Tibial nerve (tissue), 4 donors: ENCODE measurements around the gene FBLN2.

Source experiments
- CTCF ChIP-seq, 5 experiments: fragments of 200-600 bp in 3 of 5; fragments of 450-650 bp in 2 of 5; sonication (generic) in 3 of 5; IDR thresholded peaks; one replicate each; pipeline ENCODE4 v1.5.1; 2016 to 2019; ENCODE audit warnings: antibody characterized with exemption in 5 of 5, mild to moderate bottlenecking in 3 of 5, moderate library complexity in 2 of 5
- EP300 ChIP-seq, 2 donors: sonication (generic); formaldehyde crosslinking; IDR thresholded peaks; one replicate each; pipeline ENCODE4 v1.6.1; 2017; ENCODE audit warnings: antibody characterized with exemption in 2 of 2, mild to moderate bottlenecking in 1 of 2
- POLR2A ChIP-seq, 2 donors: fragments of 450-650 bp; IDR thresholded peaks; one replicate each; pipeline ENCODE4 v1.6.1; 2017; ENCODE audit warnings: antibody characterized with exemption in 2 of 2, mild to moderate bottlenecking in 2 of 2, moderate library complexity in 2 of 2

DNA sequence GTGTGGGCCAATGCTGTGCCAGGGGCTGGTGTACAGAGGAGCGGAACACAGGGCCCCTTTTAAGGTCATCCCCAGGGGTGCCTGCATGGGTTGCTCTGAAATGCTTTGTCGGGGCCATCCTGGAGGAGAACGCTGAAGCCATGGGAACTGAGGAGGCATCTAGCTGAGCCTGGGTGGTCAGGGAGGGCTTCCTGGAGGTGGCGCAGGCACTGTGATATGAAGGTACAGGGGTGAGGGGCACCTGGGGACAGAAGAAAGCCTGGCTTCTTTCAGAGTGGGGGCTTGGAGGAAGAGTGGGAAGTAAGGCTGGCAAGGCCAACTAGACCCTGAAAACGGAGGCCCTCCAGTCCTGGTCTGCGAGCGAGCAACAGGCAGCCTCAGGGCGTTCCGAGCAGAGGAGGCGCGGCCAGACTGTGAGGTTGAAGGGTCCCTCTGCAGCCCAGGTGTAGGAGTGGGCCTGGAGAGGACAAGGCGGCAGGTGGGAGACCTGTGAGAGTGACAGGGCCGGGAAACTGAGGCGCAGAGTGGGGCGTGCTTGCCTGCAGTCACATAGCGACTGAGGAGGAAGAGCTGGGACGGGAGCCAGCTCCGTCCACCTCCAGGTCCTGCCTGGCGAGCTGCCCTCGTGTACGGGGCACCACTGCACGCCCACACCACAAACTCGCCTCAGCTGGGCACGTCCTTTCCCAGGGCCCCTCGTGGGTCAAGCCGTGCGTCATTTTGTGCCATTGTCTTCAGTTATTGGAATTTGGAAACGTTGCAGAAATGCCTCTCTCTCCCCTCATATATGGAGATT, 4.1 kb downstream of the FBLN2 start:
- TF ChIP-seq EP300 (IDR thresholded peaks at IDR 0.05) (peak; percentile 35 to 86), CTCF (IDR thresholded peaks at IDR 0.05) (no peak), POLR2A (IDR thresholded peaks at IDR 0.05) (no peak)
